Peyer's patch (tissue), 4 donors: ENCODE results near the gene FRMD4A. TPM values are rescaled to one million over a fixed set of nuclear protein-coding genes. Genes with fewer than 3 reads are reported as not detected.

Experiments
- DNase-seq, 3 donors: peaks; one replicate each; pipeline ENCODE4 v3.0.0-alpha.2; 2017 to 2019
- H3K27ac ChIP-seq, 4 donors: fragments of 200-600 bp; sonication (generic); one replicate each; pipeline ENCODE4 v1.5.1; 2016 to 2019
- H3K27me3 ChIP-seq, 2 donors: fragments of 200-600 bp; sonication (generic); one replicate each; pipeline ENCODE4 v1.5.1; 2019
- H3K36me3 ChIP-seq, 3 donors: fragments of 200-600 bp; sonication (generic); one replicate each; pipeline ENCODE4 v1.5.1; 2016 to 2019
- H3K4me1 ChIP-seq, 4 donors: fragments of 200-600 bp; sonication (generic); one replicate each; pipeline ENCODE4 v1.5.1; 2016 to 2019
- H3K4me3 ChIP-seq, 4 donors: fragments of 200-600 bp; sonication (generic); 1 replicate in 3 of 4; 2 replicates in 1 of 4; pipeline ENCODE4 v1.5.1; 2016 to 2019; ENCODE audit warnings: mild to moderate bottlenecking in 1 of 4
- H3K9me3 ChIP-seq, 4 donors: fragments of 200-600 bp; sonication (generic); one replicate each; pipeline ENCODE4 v1.5.1; 2016 to 2019; ENCODE audit warnings: mild to moderate bottlenecking in 1 of 4
- POLR2A ChIP-seq, 2 donors: fragments of 450-650 bp; IDR thresholded peaks; one replicate each; pipeline ENCODE4 v1.5.1; 2017; ENCODE audit warnings: antibody characterized with exemption in 2 of 2, mild to moderate bottlenecking in 2 of 2, moderate library complexity in 2 of 2
- total RNA-seq, 4 donors: library from RNA; depleted of rRNA; stranded (reverse); fragments of >200 nt; gene quantifications; one replicate each; pipeline ENCODE4 v1.1.0, GENCODE V29; 2016
- TF ChIP-seq, protein P1 (sequence below), 6 experiments: fragments of 450-650 bp in 4 of 6; fragments of 200-600 bp in 2 of 6; sonication (generic) in 1 of 6; IDR thresholded peaks; one replicate each; pipeline ENCODE4 v1.5.1; 2017 to 2019; ENCODE audit warnings: antibody characterized with exemption in 6 of 6, mild to moderate bottlenecking in 3 of 6, moderate library complexity in 1 of 6

Gene FRMD4A
- total RNA-seq, 4 donors from 2014 or later, result 3.0 to 47.9 (median 5.9) TPM

DNA sequence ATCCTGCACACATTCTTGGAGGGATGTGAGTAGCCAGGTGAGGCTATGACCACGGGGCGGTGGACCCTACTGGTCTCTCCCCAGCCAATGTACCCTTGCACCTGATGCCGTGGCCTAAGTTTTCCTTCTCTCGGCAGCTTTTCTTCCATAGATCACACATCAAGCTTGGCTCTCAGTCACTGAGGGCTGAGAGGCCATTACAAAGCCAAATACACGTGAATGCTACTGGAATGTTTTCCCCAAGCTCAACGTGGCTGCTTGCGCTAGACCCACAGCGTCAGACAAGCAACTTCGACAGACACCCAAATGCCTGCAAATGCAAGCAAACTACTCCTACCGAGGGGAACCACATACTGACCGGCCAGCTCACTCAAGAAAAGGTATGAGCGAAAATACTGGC, 660.8 kb downstream of the FRMD4A start:
- H3K4me3 ChIP-seq, result no peak overlapping the region
- TF ChIP-seq POLR2A (IDR thresholded peaks at IDR 0.05), result no peak
- TF ChIP-seq, protein P1, sequence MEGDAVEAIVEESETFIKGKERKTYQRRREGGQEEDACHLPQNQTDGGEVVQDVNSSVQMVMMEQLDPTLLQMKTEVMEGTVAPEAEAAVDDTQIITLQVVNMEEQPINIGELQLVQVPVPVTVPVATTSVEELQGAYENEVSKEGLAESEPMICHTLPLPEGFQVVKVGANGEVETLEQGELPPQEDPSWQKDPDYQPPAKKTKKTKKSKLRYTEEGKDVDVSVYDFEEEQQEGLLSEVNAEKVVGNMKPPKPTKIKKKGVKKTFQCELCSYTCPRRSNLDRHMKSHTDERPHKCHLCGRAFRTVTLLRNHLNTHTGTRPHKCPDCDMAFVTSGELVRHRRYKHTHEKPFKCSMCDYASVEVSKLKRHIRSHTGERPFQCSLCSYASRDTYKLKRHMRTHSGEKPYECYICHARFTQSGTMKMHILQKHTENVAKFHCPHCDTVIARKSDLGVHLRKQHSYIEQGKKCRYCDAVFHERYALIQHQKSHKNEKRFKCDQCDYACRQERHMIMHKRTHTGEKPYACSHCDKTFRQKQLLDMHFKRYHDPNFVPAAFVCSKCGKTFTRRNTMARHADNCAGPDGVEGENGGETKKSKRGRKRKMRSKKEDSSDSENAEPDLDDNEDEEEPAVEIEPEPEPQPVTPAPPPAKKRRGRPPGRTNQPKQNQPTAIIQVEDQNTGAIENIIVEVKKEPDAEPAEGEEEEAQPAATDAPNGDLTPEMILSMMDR (IDR thresholded peaks at IDR 0.05), result no peak
- H3K27me3 ChIP-seq, result no peaks in the 10 kb centered on the region
- H3K4me1 ChIP-seq, result no peaks in the 10 kb centered on the region
- DNase-seq, result peak in 1 of 3 donors; percentile 23
- peaks cover 0 to 47% (median 0%) of the 10 kb centered on the region in 3 donors for H3K36me3 ChIP-seq
- no peaks in the 10 kb centered on the region for H3K9me3 ChIP-seq
- no peak overlapping the region for H3K27ac ChIP-seq

DNA sequence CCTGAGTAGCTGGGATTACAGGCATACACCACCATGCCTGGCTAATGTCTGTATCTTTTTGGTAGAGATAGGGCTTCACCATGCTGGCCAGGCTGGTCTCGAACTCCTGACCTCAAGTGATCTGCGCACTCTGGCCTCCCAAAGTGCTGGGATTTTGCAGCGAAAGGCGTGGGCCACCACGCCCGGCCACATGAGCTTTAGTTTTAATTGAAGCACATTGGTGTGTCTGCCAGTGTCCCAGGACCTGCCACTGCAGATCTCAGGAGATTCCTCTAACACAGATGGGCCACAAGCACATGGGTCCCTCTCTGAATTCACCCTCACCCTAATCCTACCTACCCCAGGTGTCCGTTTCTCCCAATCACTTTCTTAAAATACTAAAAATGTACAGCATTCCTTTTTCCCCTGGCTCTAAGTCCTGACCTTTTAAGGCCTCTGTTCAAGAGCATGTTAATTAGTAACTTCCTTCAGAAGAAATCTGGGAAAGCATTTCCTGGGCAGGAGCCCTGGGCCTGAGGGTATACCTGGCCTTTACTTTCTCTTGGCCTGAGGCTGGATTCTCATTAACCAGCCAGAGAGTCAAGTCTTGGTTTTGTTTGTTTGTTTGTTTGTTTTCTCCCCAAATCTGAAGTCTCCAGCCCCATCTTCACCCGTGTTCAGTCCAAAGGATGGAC, 661.4 kb downstream of the FRMD4A start:
- H3K27me3 ChIP-seq, result no peaks in the 10 kb centered on the region
- no peak for TF ChIP-seq POLR2A (IDR thresholded peaks at IDR 0.05)
- peaks cover 0 to 47% (median 0%) of the 10 kb centered on the region in 3 donors for H3K36me3 ChIP-seq
- H3K4me1 ChIP-seq, result no peaks in the 10 kb centered on the region
- no peaks in the 10 kb centered on the region for H3K9me3 ChIP-seq
- H3K4me3 ChIP-seq, result no peak overlapping the region
- no peak overlapping the region for H3K27ac ChIP-seq
- peak in 1 of 3 donors; percentile 29 for DNase-seq

DNA sequence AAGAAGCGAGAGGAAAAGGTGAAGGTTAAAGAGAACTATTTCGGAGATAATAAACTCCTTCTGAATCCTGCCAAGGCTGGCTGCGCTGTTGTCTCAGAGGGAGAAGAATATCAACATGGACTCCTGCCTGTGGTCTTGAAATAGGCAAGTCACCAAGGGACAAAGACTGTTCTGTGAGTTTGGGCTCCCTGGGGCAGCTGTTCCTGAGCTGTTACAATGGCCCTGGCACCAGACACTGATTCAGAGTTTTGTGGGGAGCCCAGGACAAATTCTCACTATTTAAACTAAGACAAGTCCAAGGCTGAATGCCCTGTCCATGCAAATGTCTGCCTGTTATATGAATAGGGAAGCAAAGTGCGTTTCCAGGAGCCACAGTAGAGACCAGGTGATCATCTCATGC, 662.6 kb downstream of the FRMD4A start:
- Histone ChIP-seq H3K4me3 (no peak overlapping the region), H3K27ac (no peak overlapping the region), H3K4me1 (no peaks in the 10 kb centered on the region), H3K27me3 (no peaks in the 10 kb centered on the region), H3K36me3 (peaks cover 0 to 46% (median 0%) of the 10 kb centered on the region in 3 donors), H3K9me3 (no peaks in the 10 kb centered on the region)
- TF ChIP-seq POLR2A (IDR thresholded peaks at IDR 0.05), result no peak
- TF ChIP-seq, protein P1 (IDR thresholded peaks at IDR 0.05), result no peak
- DNase-seq, result peak in 1 of 3 donors; percentile 19

DNA sequence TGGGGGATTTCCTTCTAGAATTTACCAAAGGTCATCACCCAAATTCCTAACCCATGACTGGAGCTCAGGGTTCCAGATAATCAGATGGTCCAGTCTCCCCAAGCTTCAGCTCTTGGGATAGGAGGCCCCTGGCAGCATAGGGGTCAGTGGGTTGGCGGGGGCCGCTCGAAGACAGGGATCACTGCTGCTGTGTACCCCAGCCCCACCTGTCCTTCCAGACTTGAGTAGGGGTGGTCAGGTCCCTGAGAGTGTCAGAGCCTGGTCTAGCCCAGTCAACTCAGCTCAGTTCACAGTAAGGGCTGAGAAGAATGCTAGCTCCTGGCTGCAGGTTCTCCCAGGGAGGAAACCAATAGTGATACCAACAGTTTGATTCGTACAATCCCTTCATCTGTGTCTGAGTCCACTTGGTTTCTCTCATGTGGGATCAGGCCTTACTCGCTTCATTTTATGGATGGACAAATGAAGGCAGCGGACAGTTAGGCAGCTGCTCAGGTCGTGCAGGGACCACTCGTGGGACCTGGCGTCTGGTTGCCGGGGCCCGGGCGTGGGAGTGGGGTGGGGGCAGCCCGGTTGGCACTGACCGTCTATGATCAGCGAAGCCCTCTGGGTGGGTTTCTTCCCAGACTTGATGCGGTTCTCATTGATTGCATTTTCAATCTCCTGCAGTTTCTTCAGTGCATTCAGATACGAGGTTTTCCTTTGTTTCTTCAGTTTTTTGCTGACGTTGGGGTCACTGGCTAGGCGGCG, 665.0 kb downstream of the FRMD4A start:
- Histone ChIP-seq H3K9me3 (no peaks in the 10 kb centered on the region), H3K27me3 (no peaks in the 10 kb centered on the region), H3K4me1 (no peaks in the 10 kb centered on the region), H3K4me3 (no peak overlapping the region), H3K36me3 (peaks cover 0 to 45% (median 0%) of the 10 kb centered on the region in 3 donors), H3K27ac (no peak overlapping the region)
- no peak for DNase-seq
- TF ChIP-seq POLR2A (IDR thresholded peaks at IDR 0.05), result no peak
- TF ChIP-seq, protein P1 (IDR thresholded peaks at IDR 0.05), result no peak

DNA sequence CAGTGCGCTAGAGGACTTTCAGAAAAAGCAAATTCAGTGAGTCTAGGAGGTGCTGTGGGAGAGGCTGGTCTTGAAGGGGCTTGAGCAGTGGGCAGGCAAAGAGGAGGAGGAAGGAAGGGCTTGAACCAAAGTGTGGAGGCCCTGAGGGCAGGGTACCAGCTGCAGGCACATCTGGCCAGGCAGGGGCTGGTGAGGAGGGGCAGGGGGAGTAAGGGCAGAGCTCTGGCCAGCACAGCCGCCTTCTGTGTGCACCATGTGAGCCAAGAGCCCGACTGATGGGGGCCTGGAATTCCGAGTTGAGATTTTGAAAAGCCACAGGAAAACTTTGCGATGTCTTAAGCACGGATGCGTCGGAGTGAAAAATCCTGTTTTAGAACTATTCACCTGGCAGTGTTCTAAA, 669.5 kb downstream of the FRMD4A start:
- Histone ChIP-seq H3K27ac (no peak overlapping the region), H3K36me3 (peaks cover 0 to 29% (median 0%) of the 10 kb centered on the region in 3 donors), H3K4me1 (peaks cover 0 to 15% (median 0%) of the 10 kb centered on the region in 4 donors), H3K9me3 (no peaks in the 10 kb centered on the region), H3K4me3 (no peak overlapping the region), H3K27me3 (no peaks in the 10 kb centered on the region)
- DNase-seq, result no peak
- TF ChIP-seq POLR2A (IDR thresholded peaks at IDR 0.05), result no peak
- TF ChIP-seq, protein P1 (IDR thresholded peaks at IDR 0.05), result no peak

DNA sequence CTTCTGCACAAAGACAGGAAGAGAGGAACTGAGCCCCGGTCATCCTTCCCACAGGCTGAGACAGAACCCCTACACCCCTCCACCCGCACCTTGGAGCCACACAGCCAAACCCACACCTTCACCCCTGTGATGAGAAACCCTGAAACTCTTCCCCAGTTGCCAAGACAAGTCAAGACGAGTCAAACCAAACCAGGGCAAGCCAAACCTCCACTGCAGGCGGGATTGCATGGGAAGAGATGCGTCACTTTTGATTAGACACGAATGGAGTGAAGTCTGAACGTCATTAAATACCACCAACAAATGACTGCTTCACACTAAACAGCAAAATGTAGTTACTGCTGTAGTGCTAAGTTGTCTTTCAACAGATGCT, 670.2 kb downstream of the FRMD4A start:
- H3K9me3 ChIP-seq, result no peaks in the 10 kb centered on the region
- H3K4me3 ChIP-seq, result no peak overlapping the region
- H3K4me1 ChIP-seq, result peaks cover 0 to 15% (median 0%) of the 10 kb centered on the region in 4 donors
- no peaks in the 10 kb centered on the region for H3K27me3 ChIP-seq
- no peak for DNase-seq
- peak overlapping the region in 2 of 4 donors; percentile 15 for H3K27ac ChIP-seq
- TF ChIP-seq, protein P1 (IDR thresholded peaks at IDR 0.05), result no peak
- no peak for TF ChIP-seq POLR2A (IDR thresholded peaks at IDR 0.05)
- peaks cover 0 to 26% (median 0%) of the 10 kb centered on the region in 3 donors for H3K36me3 ChIP-seq
